HL-60 (cell line): ENCODE measurements around the gene SP2.

ENCODE experiments used
- CTCF ChIP-seq: IDR thresholded peaks from one replicate; pipeline ENCODE4 v1.5.1; 2011; ENCODE audit warnings: low read length, control low read depth, inconsistent platforms; ENCODE audit not compliant: insufficient read depth
- GABPA ChIP-seq: IDR thresholded peaks from 2 replicates; pipeline ENCODE4 v1.6.1; 2012; ENCODE audit warnings: low read depth
- POLR2AphosphoS5 ChIP-seq: IDR thresholded peaks from 2 replicates; pipeline ENCODE4 v1.6.1; 2012; ENCODE audit warnings: low read depth
- SPI1 ChIP-seq: IDR thresholded peaks from 2 replicates; pipeline ENCODE4 v1.6.1; 2012; ENCODE audit warnings: low read depth, mild to moderate bottlenecking, borderline replicate concordance
- TF ChIP-seq, protein P1 (sequence below): IDR thresholded peaks from 2 replicates; pipeline ENCODE4 v1.6.1; 2012; ENCODE audit warnings: low read depth; ENCODE audit not compliant: insufficient replicate concordance

GRCh38 chr17:47964856-47965255 is 68.8 kb downstream of the SP2 start:
- no peak for TF ChIP-seq CTCF
- no peak for TF ChIP-seq POLR2AphosphoS5
- TF ChIP-seq, protein P1, sequence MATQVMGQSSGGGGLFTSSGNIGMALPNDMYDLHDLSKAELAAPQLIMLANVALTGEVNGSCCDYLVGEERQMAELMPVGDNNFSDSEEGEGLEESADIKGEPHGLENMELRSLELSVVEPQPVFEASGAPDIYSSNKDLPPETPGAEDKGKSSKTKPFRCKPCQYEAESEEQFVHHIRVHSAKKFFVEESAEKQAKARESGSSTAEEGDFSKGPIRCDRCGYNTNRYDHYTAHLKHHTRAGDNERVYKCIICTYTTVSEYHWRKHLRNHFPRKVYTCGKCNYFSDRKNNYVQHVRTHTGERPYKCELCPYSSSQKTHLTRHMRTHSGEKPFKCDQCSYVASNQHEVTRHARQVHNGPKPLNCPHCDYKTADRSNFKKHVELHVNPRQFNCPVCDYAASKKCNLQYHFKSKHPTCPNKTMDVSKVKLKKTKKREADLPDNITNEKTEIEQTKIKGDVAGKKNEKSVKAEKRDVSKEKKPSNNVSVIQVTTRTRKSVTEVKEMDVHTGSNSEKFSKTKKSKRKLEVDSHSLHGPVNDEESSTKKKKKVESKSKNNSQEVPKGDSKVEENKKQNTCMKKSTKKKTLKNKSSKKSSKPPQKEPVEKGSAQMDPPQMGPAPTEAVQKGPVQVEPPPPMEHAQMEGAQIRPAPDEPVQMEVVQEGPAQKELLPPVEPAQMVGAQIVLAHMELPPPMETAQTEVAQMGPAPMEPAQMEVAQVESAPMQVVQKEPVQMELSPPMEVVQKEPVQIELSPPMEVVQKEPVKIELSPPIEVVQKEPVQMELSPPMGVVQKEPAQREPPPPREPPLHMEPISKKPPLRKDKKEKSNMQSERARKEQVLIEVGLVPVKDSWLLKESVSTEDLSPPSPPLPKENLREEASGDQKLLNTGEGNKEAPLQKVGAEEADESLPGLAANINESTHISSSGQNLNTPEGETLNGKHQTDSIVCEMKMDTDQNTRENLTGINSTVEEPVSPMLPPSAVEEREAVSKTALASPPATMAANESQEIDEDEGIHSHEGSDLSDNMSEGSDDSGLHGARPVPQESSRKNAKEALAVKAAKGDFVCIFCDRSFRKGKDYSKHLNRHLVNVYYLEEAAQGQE: no peak
- TF ChIP-seq GABPA: no peak
- no peak for TF ChIP-seq SPI1
